GM10847 (cell line): ENCODE data around the gene PUS1.

Experiments
- POLR2A ChIP-seq: IDR thresholded peaks from 2 replicates; pipeline ENCODE4 v1.6.1; 2011; ENCODE audit not compliant: insufficient read length; ENCODE audit errors: extremely low read depth

Gene PUS1

GRCh38 chr12:131962069-131962468 is 33.0 kb downstream of the PUS1 start:
- TF ChIP-seq POLR2A = no peak

GRCh38 chr12:131963381-131963780 is 34.3 kb downstream of the PUS1 start:
- TF ChIP-seq POLR2A = no peak

GRCh38 chr12:131965073-131965472 is 36.0 kb downstream of the PUS1 start:
- TF ChIP-seq POLR2A = no peak

- TF ChIP-seq POLR2A = no peak
Observed at GRCh38 chr12:131971226-131971625, 42.1 kb downstream of the PUS1 start.

- no peak for TF ChIP-seq POLR2A
Observed at GRCh38 chr12:131975228-131975627, 46.2 kb downstream of the PUS1 start.

- no peak for TF ChIP-seq POLR2A
Observed at GRCh38 chr12:131979606-131980005, 50.5 kb downstream of the PUS1 start.

DNA sequence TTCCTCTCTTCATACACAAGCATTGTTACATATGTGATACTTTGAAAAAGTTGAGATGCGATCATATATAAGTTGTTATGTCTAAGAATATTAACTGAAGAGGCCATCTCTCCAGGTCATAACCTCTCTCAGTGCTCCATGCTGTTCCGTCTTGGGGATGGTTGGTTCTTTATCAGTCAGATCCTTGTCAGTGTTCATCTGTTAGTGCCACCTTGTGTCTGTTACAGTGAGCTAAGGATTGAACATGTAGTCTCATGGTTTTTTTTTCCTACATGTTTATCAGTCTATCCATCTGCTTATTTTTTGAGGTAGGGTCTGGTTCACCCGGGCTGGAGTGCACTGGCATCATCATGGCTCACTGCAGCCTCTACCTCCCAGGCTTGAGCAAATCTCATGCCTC is 51.2 kb downstream of the PUS1 start:
- no peak for TF ChIP-seq POLR2A

DNA sequence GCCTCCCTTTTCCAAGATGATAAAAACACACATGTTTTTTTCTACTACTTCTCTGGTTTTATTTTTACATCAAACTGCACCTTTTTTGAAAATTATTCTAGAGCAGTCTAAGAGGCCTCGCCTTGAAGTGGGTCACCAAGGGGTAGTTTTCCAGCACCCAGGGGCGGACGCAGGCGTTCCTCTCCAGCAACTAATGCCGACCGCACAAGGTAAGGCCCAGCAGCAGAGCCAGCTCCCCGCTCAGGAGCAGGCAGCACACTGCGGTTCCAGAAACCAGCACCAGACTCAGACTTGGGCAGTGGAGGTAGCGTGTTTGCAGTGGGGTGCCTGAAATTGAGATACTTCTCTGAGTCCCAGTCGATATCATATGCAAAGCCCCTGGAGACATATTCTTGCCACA is 52.3 kb downstream of the PUS1 start:
- TF ChIP-seq POLR2A = no peak

DNA sequence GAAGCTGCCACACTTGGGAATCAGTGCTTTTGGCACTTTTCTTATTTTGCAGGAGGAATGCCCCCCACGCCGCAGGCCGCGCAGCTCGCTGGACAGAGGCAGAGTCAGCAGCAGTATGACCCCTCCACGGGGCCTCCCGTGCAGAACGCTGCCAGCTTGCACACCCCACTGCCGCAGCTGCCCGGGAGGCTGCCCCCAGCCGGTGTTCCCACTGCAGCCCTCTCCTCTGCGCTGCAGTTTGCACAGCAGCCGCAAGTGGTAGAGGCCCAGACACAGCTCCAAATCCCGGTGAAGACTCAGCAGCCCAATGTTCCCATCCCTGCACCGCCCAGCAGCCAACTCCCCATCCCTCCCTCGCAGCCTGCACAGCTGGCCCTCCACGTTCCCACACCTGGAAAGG is 53.0 kb downstream of the PUS1 start:
- no peak for TF ChIP-seq POLR2A

DNA sequence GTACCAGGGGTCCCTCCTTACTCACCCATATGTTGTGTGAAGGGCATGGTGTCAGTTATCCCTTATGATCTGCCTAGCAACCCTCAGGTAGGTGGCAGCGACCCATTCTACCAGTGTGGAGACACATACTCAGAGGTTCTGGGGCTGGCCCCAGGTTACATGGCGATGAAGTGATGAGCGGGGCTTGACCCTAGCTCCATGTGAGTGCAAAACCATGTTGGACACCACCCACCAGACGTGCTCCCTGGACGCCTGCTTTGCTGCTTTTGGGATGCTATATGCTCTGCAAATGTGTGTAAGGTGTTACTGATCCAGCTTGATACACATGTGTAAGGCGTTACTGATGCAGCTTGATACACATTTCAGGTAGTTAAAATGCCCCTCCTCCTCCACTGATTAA is 54.0 kb downstream of the PUS1 start:
- TF ChIP-seq POLR2A = no peak

DNA sequence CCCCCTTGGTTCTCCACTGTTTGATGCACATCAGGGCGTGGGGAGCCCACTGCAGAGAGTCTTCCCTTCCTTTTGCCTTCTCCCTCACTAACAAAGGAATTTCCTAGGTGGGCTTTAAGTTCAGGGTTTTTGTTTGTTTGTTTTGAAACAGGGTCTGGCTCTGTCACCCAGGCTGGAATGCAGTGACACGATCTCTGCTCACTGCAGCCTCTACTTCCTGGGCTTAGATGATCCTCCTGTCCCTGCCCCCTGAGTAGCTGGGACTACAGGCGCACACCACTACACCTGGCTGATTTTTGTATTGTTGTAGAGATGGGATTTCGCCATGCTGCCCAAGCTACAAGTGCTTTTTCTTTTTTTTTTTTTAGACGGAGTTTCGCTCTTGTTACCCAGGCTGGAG is 54.5 kb downstream of the PUS1 start:
- TF ChIP-seq POLR2A = no peak

GRCh38 chr12:131984334-131984733 is 55.3 kb downstream of the PUS1 start:
- no peak for TF ChIP-seq POLR2A

DNA sequence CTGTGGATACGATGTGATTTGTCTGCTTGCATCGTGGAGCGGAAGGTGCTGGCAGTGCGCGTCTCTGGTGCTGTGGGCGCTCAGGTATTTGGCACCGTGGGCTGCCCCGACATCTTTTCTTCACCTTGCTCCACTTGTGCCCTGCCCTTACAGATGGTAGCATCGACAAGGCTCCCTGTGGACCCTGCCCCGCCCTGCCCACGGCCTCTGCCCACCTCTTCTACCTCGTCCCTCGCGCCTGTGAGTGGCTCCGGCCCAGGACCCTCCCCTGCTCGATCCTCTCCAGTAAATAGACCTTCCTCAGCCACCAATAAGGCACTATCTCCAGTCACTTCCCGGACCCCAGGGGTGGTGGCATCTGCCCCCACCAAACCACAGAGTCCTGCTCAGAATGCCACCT is 57.3 kb downstream of the PUS1 start:
- no peak for TF ChIP-seq POLR2A

DNA sequence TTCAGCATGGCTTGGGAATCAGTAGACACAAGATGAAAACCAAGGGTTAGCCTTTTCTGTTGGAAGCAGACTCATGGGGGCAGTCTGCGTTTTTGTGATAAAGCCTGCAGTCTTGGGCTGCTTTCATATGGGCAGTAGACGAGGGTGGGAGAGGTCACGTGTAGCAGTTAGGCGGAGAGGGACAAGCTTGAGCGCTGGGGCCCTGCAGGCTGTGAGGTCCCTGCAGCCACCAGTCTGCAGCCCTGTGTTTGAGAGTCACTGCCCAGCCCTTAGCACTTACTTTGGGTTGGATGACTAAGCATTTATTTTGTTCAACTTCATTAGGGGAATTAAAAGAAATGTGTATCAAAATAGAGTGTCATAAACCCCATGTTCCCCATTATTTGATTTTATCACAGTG is 57.8 kb downstream of the PUS1 start:
- TF ChIP-seq POLR2A = no peak

GRCh38 chr12:131987552-131987951 is 58.5 kb downstream of the PUS1 start:
- TF ChIP-seq POLR2A = no peak

GRCh38 chr12:131988054-131988796 is 59.1 kb downstream of the PUS1 start:
- no peak for TF ChIP-seq POLR2A

GRCh38 chr12:131989021-131989420 is 59.9 kb downstream of the PUS1 start:
- no peak for TF ChIP-seq POLR2A
